ENCODE measurements around the gene ELOVL3.
"Not testable (repeated sequence)": the region's sequence is repeated elsewhere in the genome, so short reads cannot be mapped to it uniquely, and the experiment has no call there.

DNA sequence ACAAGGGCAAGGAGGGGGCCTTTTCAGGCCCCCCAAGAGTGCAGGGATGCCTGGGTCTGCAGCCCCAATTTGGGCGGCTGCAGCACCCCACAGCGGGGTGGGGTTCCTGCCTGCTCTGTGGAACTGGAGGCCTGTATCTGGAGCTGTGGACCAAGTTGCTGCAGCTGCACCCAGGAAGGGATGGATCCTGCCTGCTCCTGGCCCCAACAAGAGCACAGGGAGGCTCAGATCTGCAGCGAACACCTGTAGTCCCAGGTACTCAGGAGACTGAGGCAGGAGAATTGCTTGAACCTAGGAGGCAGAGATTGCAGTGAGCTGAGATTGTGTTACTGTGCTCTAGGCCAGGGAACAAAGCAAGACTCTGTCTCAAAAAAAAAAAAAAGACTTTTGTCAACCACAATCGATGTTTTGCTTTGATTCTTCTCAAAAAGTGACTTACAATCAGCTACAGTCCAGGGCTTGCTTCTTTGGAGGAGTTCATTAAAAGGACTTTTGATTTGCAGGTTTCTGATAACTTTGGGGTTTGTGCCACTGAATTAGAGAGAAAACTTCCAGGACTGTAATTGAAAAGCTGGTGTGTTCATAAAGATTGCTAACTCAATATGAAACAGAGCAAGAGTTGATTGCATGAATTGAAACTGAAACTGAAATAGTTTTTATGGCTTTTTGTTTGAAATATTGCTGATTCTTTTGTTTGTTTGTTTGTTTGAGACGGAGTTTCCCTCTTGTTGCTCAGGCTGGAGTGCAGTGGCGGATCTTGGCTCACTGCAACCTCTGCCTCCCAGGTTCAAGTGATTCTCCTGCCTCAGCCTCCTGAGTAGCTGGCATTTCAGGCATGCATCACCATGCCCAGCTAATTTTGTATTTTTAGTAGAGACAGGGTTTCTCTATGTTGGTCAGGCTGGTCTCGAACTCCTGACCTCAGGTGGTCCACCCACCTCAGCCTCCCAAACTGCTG, 36.9 kb upstream of the ELOVL3 start:
- TF ChIP-seq CTCF (IDR thresholded peaks at IDR 0.05; ENCODE audit: insufficient read depth, low read depth, low read length); EZH2 (IDR thresholded peaks at IDR 0.05; ENCODE audit: insufficient read depth, low read length): not testable (repeated sequence)

All from astrocyte (in vitro differentiated cells and primary cell).